WTC11 (cell line): ENCODE results near the gene LRRC61. TPM values are rescaled to one million over a fixed set of nuclear protein-coding genes. Genes with fewer than 3 reads are reported as not detected.
A peak's percentile ranks its signal among the peaks of the same experiment; 100 is the strongest.

ENCODE experiments used
- ATAC-seq: fragments of 200-7000 bp; cut with Tn5 transposase; 2 replicates; pipeline ENCODE4 v1.10.0; 2021; ENCODE audit warnings: mild to moderate bottlenecking, moderate library complexity
- CTCF ChIA-PET: fragments of 300-600 bp; sonication (Branson Sonifier 250); formaldehyde crosslinking; loops from one replicate; lab custom pipeline; 2021; ENCODE audit warnings: antibody characterized with exemption; lab: Charles Lee
- POLR2A ChIA-PET: fragments of 350-600 bp; sonication (Branson Sonifier 250); formaldehyde crosslinking; loops from one replicate; lab custom pipeline; 2021; ENCODE audit warnings: antibody characterized with exemption; lab: Charles Lee
- DNase-seq: peaks from one replicate; pipeline ENCODE4 v3.0.0; 2021; ENCODE audit warnings: low spot score
- H3K27ac Mint-ChIP-seq: 2 replicates; pipeline ENCODE4 v1.8.0; 2021; ENCODE audit warnings: mixed read lengths
- H3K27me3 Mint-ChIP-seq: 2 replicates; pipeline ENCODE4 v1.8.0; 2021; ENCODE audit warnings: low read depth, mild to moderate bottlenecking, moderate library complexity, mixed read lengths
- H3K36me3 Mint-ChIP-seq: 2 replicates; pipeline ENCODE4 v1.8.0; 2021; ENCODE audit warnings: mixed read lengths
- H3K4me1 Mint-ChIP-seq: 2 replicates; pipeline ENCODE4 v1.8.0; 2022; ENCODE audit warnings: mixed read lengths
- H3K4me3 Mint-ChIP-seq: 2 replicates; pipeline ENCODE4 v1.8.0; 2021; ENCODE audit warnings: mild to moderate bottlenecking, moderate library complexity, mixed read lengths
- H3K9me3 Mint-ChIP-seq: 2 replicates; pipeline ENCODE4 v1.8.0; 2021; ENCODE audit warnings: mixed read lengths
- ATF1 ChIP-seq: sonication (generic); formaldehyde crosslinking; IDR thresholded peaks from 2 replicates; pipeline ENCODE4 v1.8.1; 2023; ENCODE audit warnings: mild to moderate bottlenecking, moderate library complexity, missing genetic modification reagents
- CDX4 ChIP-seq: fragments of 250-450 bp; sonication (Bioruptor Pico); IDR thresholded peaks from 2 replicates; pipeline ENCODE4 v1.9.0; 2021; ENCODE audit warnings: moderate library complexity, mild to moderate bottlenecking, inconsistent platforms, borderline replicate concordance
- ELF4 ChIP-seq: sonication (generic); formaldehyde crosslinking; IDR thresholded peaks from 2 replicates; pipeline ENCODE4 v1.8.1; 2022; ENCODE audit warnings: low read depth, mild to moderate bottlenecking, moderate library complexity, missing genetic modification reagents
- EMX1 ChIP-seq: fragments of 250-450 bp; sonication (Bioruptor Pico); IDR thresholded peaks from 2 replicates; pipeline ENCODE4 v1.8.0; 2021; ENCODE audit warnings: mild to moderate bottlenecking
- ETV6 ChIP-seq: sonication (generic); formaldehyde crosslinking; IDR thresholded peaks from 2 replicates; pipeline ENCODE4 v1.8.1; 2022; ENCODE audit warnings: mild to moderate bottlenecking, missing genetic modification reagents
- GABPB1 ChIP-seq: sonication (generic); formaldehyde crosslinking; IDR thresholded peaks from 2 replicates; pipeline ENCODE4 v1.8.1; 2023; ENCODE audit warnings: mild to moderate bottlenecking, missing genetic modification reagents
- JAZF1 ChIP-seq: fragments of 250-450 bp; sonication (Bioruptor Pico); IDR thresholded peaks from 2 replicates; pipeline ENCODE4 v1.9.0; 2021; ENCODE audit warnings: moderate library complexity, mild to moderate bottlenecking, inconsistent platforms
- JUN ChIP-seq: sonication (generic); formaldehyde crosslinking; IDR thresholded peaks from 2 replicates; pipeline ENCODE4 v1.8.0; 2023; ENCODE audit warnings: mild to moderate bottlenecking, missing genetic modification reagents
- KAT7 ChIP-seq: sonication (generic); formaldehyde crosslinking; IDR thresholded peaks from 2 replicates; pipeline ENCODE4 v1.8.1; 2023; ENCODE audit warnings: missing genetic modification reagents, mild to moderate bottlenecking, borderline replicate concordance
- NFE2L1 ChIP-seq: sonication (generic); formaldehyde crosslinking; IDR thresholded peaks from 2 replicates; pipeline ENCODE4 v1.8.1; 2023; ENCODE audit warnings: missing genetic modification reagents
- PRDM15 ChIP-seq: sonication (generic); formaldehyde crosslinking; IDR thresholded peaks from 2 replicates; pipeline ENCODE4 v1.8.0; 2022; ENCODE audit warnings: missing genetic modification reagents
- PRRX2 ChIP-seq: fragments of 250-450 bp; sonication (Bioruptor Pico); IDR thresholded peaks from 2 replicates; pipeline ENCODE4 v1.8.0; 2021; ENCODE audit warnings: mild to moderate bottlenecking
- SMAD3 ChIP-seq: sonication (generic); formaldehyde crosslinking; IDR thresholded peaks from 2 replicates; pipeline ENCODE4 v1.8.0; 2022; ENCODE audit warnings: missing genetic modification reagents, mild to moderate bottlenecking, borderline replicate concordance
- SP1 ChIP-seq: sonication (generic); formaldehyde crosslinking; conservative IDR thresholded peaks from 2 replicates; pipeline ENCODE4 v1.8.1; 2022; ENCODE audit warnings: missing genetic modification reagents
- TP53 ChIP-seq: sonication (generic); formaldehyde crosslinking; IDR thresholded peaks from 2 replicates; pipeline ENCODE4 v1.8.1; 2023; ENCODE audit warnings: mild to moderate bottlenecking, missing genetic modification reagents
- ZNF423 ChIP-seq: fragments of 250-450 bp; sonication (Bioruptor Pico); IDR thresholded peaks from 2 replicates; pipeline ENCODE4 v2.1.2; 2022; ENCODE audit warnings: mild to moderate bottlenecking, moderate library complexity
- total RNA-seq: library from RNA; stranded (reverse); gene quantifications from 3 replicates; pipeline ENCODE4 v1.2.3, GENCODE V29; 2021
- TF ChIP-seq, protein P1 (sequence below): fragments of 200-600 bp; IDR thresholded peaks from 2 replicates; pipeline ENCODE4 v1.8.0; 2022; ENCODE audit warnings: antibody characterized with exemption

Gene LRRC61
- total RNA-seq, 1 experiment from 2014 or later, result 27.7 TPM

GRCh38 chr7:150323682-150324372 is 672 bp downstream of the LRRC61 start:
- Mint-ChIP-seq H3K27me3 (peaks cover 18% of the 10 kb centered on the region), H3K27ac (peak overlapping the region; percentile 96), H3K9me3 (no peaks in the 10 kb centered on the region), H3K36me3 (peaks cover 27% of the 10 kb centered on the region), H3K4me3 (peak overlapping the region; percentile 91), H3K4me1 (peaks cover 57% of the 10 kb centered on the region)
- TF ChIP-seq ETV6 (0 out of 2 replicates have a peak, but pooled peaks have one; percentile 15), ZNF423 (CRISPR knock-in tag) (peak; percentile 64), GABPB1 (CRISPR knock-in tag) (no peak)
- CTCF ChIA-PET, result interaction anchor here (1.0 kb wide), 1 partner anchor 368 kb away, joined by 3 read pairs; no protein-coding TSS in a partner anchor
- ATAC-seq, result peak; percentile 11
- DNase-seq, result no peak
- POLR2A ChIA-PET, result interaction anchor here (0.9 to 1.2 kb wide), 3 partner anchors 12 to 46 kb away, joined by 3 to 4 read pairs (median 4); partner anchors contain the start of gene REPIN1

GRCh38 chr7:150324373-150324961 is 1.3 kb downstream of the LRRC61 start:
- peak; percentile 34 for ATAC-seq
- peaks cover 18% of the 10 kb centered on the region for H3K27me3 Mint-ChIP-seq
- H3K4me1 Mint-ChIP-seq, result peaks cover 63% of the 10 kb centered on the region
- no peaks in the 10 kb centered on the region for H3K9me3 Mint-ChIP-seq
- DNase-seq, result no peak
- H3K36me3 Mint-ChIP-seq, result peaks cover 27% of the 10 kb centered on the region
- H3K27ac Mint-ChIP-seq, result peak overlapping the region; percentile 96
- ChIA-PET CTCF (interaction anchor here (1.5 kb wide), 1 partner anchor 11 kb away, joined by 5 read pairs; no protein-coding TSS in a partner anchor), POLR2A (no interaction called here)
- TF ChIP-seq NFE2L1 (CRISPR knock-in tag), result no peak
- TF ChIP-seq, protein P1, sequence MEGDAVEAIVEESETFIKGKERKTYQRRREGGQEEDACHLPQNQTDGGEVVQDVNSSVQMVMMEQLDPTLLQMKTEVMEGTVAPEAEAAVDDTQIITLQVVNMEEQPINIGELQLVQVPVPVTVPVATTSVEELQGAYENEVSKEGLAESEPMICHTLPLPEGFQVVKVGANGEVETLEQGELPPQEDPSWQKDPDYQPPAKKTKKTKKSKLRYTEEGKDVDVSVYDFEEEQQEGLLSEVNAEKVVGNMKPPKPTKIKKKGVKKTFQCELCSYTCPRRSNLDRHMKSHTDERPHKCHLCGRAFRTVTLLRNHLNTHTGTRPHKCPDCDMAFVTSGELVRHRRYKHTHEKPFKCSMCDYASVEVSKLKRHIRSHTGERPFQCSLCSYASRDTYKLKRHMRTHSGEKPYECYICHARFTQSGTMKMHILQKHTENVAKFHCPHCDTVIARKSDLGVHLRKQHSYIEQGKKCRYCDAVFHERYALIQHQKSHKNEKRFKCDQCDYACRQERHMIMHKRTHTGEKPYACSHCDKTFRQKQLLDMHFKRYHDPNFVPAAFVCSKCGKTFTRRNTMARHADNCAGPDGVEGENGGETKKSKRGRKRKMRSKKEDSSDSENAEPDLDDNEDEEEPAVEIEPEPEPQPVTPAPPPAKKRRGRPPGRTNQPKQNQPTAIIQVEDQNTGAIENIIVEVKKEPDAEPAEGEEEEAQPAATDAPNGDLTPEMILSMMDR, result no peak
- TF ChIP-seq ATF1, result no peak
- no peak for TF ChIP-seq EMX1 (CRISPR knock-in tag)
- TF ChIP-seq SP1 (CRISPR knock-in tag), result 0 out of 2 replicates have a peak, but pooled peaks have one; percentile 35
- TF ChIP-seq SMAD3 (CRISPR knock-in tag), result no peak
- peak; percentile 67 for TF ChIP-seq PRDM15 (CRISPR knock-in tag)
- no peak for TF ChIP-seq ELF4 (CRISPR knock-in tag)
- no peak for TF ChIP-seq JAZF1
- no peak for TF ChIP-seq GABPB1 (CRISPR knock-in tag)
- no peak for TF ChIP-seq KAT7 (CRISPR knock-in tag)
- no peak for TF ChIP-seq PRRX2
- TF ChIP-seq CDX4 (CRISPR knock-in tag), result no peak
- no peak for TF ChIP-seq JUN (CRISPR knock-in tag)
- no peak for TF ChIP-seq TP53
- H3K4me3 Mint-ChIP-seq, result peak overlapping the region; percentile 91
